WTC11 (cell line): ENCODE measurements around the gene ZFYVE26. TPM values are rescaled to one million over a fixed set of nuclear protein-coding genes. Genes with fewer than 3 reads are reported as not detected.

Experiments
- ATAC-seq: fragments of 200-7000 bp; cut with Tn5 transposase; 2 replicates; pipeline ENCODE4 v1.10.0; 2021; ENCODE audit warnings: mild to moderate bottlenecking, moderate library complexity
- CTCF ChIA-PET: fragments of 300-600 bp; sonication (Branson Sonifier 250); formaldehyde crosslinking; loops from one replicate; lab custom pipeline; 2021; ENCODE audit warnings: antibody characterized with exemption; lab: Charles Lee
- POLR2A ChIA-PET: fragments of 350-600 bp; sonication (Branson Sonifier 250); formaldehyde crosslinking; loops from one replicate; lab custom pipeline; 2021; ENCODE audit warnings: antibody characterized with exemption; lab: Charles Lee
- DNase-seq: peaks from one replicate; pipeline ENCODE4 v3.0.0; 2021; ENCODE audit warnings: low spot score
- H3K27ac Mint-ChIP-seq: 2 replicates; pipeline ENCODE4 v1.8.0; 2021; ENCODE audit warnings: mixed read lengths
- H3K27me3 Mint-ChIP-seq: 2 replicates; pipeline ENCODE4 v1.8.0; 2021; ENCODE audit warnings: low read depth, mild to moderate bottlenecking, moderate library complexity, mixed read lengths
- H3K36me3 Mint-ChIP-seq: 2 replicates; pipeline ENCODE4 v1.8.0; 2021; ENCODE audit warnings: mixed read lengths
- H3K4me1 Mint-ChIP-seq: 2 replicates; pipeline ENCODE4 v1.8.0; 2022; ENCODE audit warnings: mixed read lengths
- H3K4me3 Mint-ChIP-seq: 2 replicates; pipeline ENCODE4 v1.8.0; 2021; ENCODE audit warnings: mild to moderate bottlenecking, moderate library complexity, mixed read lengths
- H3K9me3 Mint-ChIP-seq: 2 replicates; pipeline ENCODE4 v1.8.0; 2021; ENCODE audit warnings: mixed read lengths
- AR ChIP-seq: fragments of 250-450 bp; sonication (Bioruptor Pico); IDR thresholded peaks from 2 replicates; pipeline ENCODE4 v1.9.0; 2021; ENCODE audit warnings: mild to moderate bottlenecking
- CBFB ChIP-seq: sonication (generic); formaldehyde crosslinking; IDR thresholded peaks from 2 replicates; pipeline ENCODE4 v1.8.1; 2022; ENCODE audit warnings: mild to moderate bottlenecking, low read depth, missing genetic modification reagents
- CTCF ChIP-seq: fragments of 200-600 bp; IDR thresholded peaks from 2 replicates; pipeline ENCODE4 v1.8.0; 2022; ENCODE audit warnings: antibody characterized with exemption
- ESRRA ChIP-seq: sonication (generic); formaldehyde crosslinking; IDR thresholded peaks from 2 replicates; pipeline ENCODE4 v1.8.1; 2022; ENCODE audit warnings: mild to moderate bottlenecking, missing genetic modification reagents, borderline replicate concordance
- GTF2I ChIP-seq: fragments of 250-450 bp; sonication (Bioruptor Pico); conservative IDR thresholded peaks from 2 replicates; pipeline ENCODE4 v1.4.0; 2021; ENCODE audit warnings: mild to moderate bottlenecking
- MXD4 ChIP-seq: fragments of 250-450 bp; sonication (Bioruptor Pico); IDR thresholded peaks from 2 replicates; pipeline ENCODE4 v1.8.0; 2021; ENCODE audit warnings: mild to moderate bottlenecking, moderate library complexity, borderline replicate concordance
- NFE2L1 ChIP-seq: sonication (generic); formaldehyde crosslinking; IDR thresholded peaks from 2 replicates; pipeline ENCODE4 v1.8.1; 2023; ENCODE audit warnings: missing genetic modification reagents
- PRDM15 ChIP-seq: sonication (generic); formaldehyde crosslinking; IDR thresholded peaks from 2 replicates; pipeline ENCODE4 v1.8.0; 2022; ENCODE audit warnings: missing genetic modification reagents
- PRRX2 ChIP-seq: fragments of 250-450 bp; sonication (Bioruptor Pico); IDR thresholded peaks from 2 replicates; pipeline ENCODE4 v1.8.0; 2021; ENCODE audit warnings: mild to moderate bottlenecking
- RELA ChIP-seq: sonication (generic); formaldehyde crosslinking; IDR thresholded peaks from 2 replicates; pipeline ENCODE4 v1.8.1; 2022; ENCODE audit warnings: missing genetic modification reagents, mild to moderate bottlenecking, borderline replicate concordance
- TEAD1 ChIP-seq: sonication (generic); formaldehyde crosslinking; IDR thresholded peaks from 2 replicates; pipeline ENCODE4 v1.8.0; 2022; ENCODE audit warnings: mild to moderate bottlenecking, missing genetic modification reagents
- USF1 ChIP-seq: sonication (generic); formaldehyde crosslinking; IDR thresholded peaks from 2 replicates; pipeline ENCODE4 v1.8.0; 2022; ENCODE audit warnings: mild to moderate bottlenecking, missing genetic modification reagents
- ZNF317 ChIP-seq: sonication (generic); formaldehyde crosslinking; IDR thresholded peaks from 2 replicates; pipeline ENCODE4 v1.8.1; 2023; ENCODE audit warnings: low read depth, mild to moderate bottlenecking, moderate library complexity, missing genetic modification reagents, borderline replicate concordance
- ZNF671 ChIP-seq: fragments of 250-450 bp; sonication (Bioruptor Pico); IDR thresholded peaks from 2 replicates; pipeline ENCODE4 v1.8.0; 2021; ENCODE audit warnings: mild to moderate bottlenecking
- total RNA-seq: library from RNA; stranded (reverse); gene quantifications from 3 replicates; pipeline ENCODE4 v1.2.3, GENCODE V29; 2021
- TF ChIP-seq, protein P1 (sequence below): sonication (generic); formaldehyde crosslinking; IDR thresholded peaks from 2 replicates; pipeline ENCODE4 v1.8.1; 2022; ENCODE audit warnings: missing genetic modification reagents, borderline replicate concordance
- TF ChIP-seq, protein P2 (sequence below): sonication (generic); formaldehyde crosslinking; IDR thresholded peaks from 2 replicates; pipeline ENCODE4 v1.8.1; 2022; ENCODE audit warnings: low read depth, mild to moderate bottlenecking, moderate library complexity, missing genetic modification reagents, borderline replicate concordance

Gene ZFYVE26
- total RNA-seq, 1 experiment from 2014 or later = 25.8 TPM

GRCh38 chr14:67728258-67728657 is 88.1 kb downstream of the ZFYVE26 start:
- Mint-ChIP-seq H3K4me1 (peaks cover 20% of the 10 kb centered on the region), H3K4me3 (no peak overlapping the region), H3K36me3 (no peaks in the 10 kb centered on the region), H3K27ac (no peak overlapping the region), H3K9me3 (no peaks in the 10 kb centered on the region), H3K27me3 (no peaks in the 10 kb centered on the region; the same call in 1 of the 2 replicates)
- ATAC-seq = no peak
- TF ChIP-seq, protein P1, sequence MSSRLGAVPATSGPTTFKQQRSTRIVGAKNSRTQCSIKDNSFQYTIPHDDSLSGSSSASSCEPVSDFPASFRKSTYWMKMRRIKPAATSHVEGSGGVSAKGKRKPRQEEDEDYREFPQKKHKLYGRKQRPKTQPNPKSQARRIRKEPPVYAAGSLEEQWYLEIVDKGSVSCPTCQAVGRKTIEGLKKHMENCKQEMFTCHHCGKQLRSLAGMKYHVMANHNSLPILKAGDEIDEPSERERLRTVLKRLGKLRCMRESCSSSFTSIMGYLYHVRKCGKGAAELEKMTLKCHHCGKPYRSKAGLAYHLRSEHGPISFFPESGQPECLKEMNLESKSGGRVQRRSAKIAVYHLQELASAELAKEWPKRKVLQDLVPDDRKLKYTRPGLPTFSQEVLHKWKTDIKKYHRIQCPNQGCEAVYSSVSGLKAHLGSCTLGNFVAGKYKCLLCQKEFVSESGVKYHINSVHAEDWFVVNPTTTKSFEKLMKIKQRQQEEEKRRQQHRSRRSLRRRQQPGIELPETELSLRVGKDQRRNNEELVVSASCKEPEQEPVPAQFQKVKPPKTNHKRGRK (CRISPR knock-in tag) = no peak
- TF ChIP-seq GTF2I = no peak
- TF ChIP-seq PRDM15 (CRISPR knock-in tag) = peak; percentile 79
- no peak for TF ChIP-seq NFE2L1 (CRISPR knock-in tag)
- no peak for TF ChIP-seq ZNF317
- TF ChIP-seq MXD4 (CRISPR knock-in tag) = no peak
- TF ChIP-seq TEAD1 (CRISPR knock-in tag) = no peak
- DNase-seq = no peak
- POLR2A ChIA-PET = interaction anchor here (1.3 to 3.2 kb wide), 2 partner anchors 33 to 89 kb away, joined by 4 to 21 read pairs; partner anchors contain the start of gene RDH11
- CTCF ChIA-PET = interaction anchor here (0.9 to 3.9 kb wide), 2 partner anchors 24 to 156 kb away, joined by 4 to 18 read pairs; no protein-coding TSS in a partner anchor

GRCh38 chr14:67727361-67727760 is 89.0 kb downstream of the ZFYVE26 start:
- TF ChIP-seq USF1 (CRISPR knock-in tag) (no peak), AR (CRISPR knock-in tag) (no peak), CTCF (no peak), ZNF671 (CRISPR knock-in tag) (no peak), PRRX2 (CRISPR knock-in tag) (no peak), RELA (CRISPR knock-in tag) (no peak), ESRRA (no peak), CBFB (no peak)
- TF ChIP-seq, protein P1 (CRISPR knock-in tag) = no peak
- TF ChIP-seq, protein P2, sequence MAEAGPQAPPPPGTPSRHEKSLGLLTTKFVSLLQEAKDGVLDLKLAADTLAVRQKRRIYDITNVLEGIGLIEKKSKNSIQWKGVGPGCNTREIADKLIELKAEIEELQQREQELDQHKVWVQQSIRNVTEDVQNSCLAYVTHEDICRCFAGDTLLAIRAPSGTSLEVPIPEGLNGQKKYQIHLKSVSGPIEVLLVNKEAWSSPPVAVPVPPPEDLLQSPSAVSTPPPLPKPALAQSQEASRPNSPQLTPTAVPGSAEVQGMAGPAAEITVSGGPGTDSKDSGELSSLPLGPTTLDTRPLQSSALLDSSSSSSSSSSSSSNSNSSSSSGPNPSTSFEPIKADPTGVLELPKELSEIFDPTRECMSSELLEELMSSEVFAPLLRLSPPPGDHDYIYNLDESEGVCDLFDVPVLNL (CRISPR knock-in tag) = no peak
- TF ChIP-seq, all 79 proteins: peak for 0
- no peaks in the 10 kb centered on the region for H3K36me3 Mint-ChIP-seq
- H3K27ac Mint-ChIP-seq = no peak overlapping the region
- ATAC-seq (no peak), DNase-seq (no peak)
- H3K9me3 Mint-ChIP-seq = no peaks in the 10 kb centered on the region
- no peak overlapping the region for H3K4me3 Mint-ChIP-seq
- CTCF ChIA-PET = interaction anchor here (0.9 to 3.9 kb wide), 2 partner anchors 23 to 155 kb away, joined by 4 to 18 read pairs; no protein-coding TSS in a partner anchor
- peaks cover 3% of the 10 kb centered on the region for H3K27me3 Mint-ChIP-seq
- peaks cover 20% of the 10 kb centered on the region for H3K4me1 Mint-ChIP-seq
- POLR2A ChIA-PET = interaction anchor here (3.2 kb wide), 1 partner anchor 32 kb away, joined by 21 read pairs; the partner anchor contains the start of gene RDH11
